C1 segment of cervical spinal cord (tissue), 14 donors: ENCODE data around the gene UQCRC2.
"Not testable (repeated sequence)": the region's sequence is repeated elsewhere in the genome, so short reads cannot be mapped to it uniquely, and the experiment has no call there.

Source experiments
- DNase-seq, 14 donors: peaks; one replicate each; lab custom pipeline; 2025; lab: John Stamatoyannopoulos, UW

The UQCRC2 gene

DNA sequence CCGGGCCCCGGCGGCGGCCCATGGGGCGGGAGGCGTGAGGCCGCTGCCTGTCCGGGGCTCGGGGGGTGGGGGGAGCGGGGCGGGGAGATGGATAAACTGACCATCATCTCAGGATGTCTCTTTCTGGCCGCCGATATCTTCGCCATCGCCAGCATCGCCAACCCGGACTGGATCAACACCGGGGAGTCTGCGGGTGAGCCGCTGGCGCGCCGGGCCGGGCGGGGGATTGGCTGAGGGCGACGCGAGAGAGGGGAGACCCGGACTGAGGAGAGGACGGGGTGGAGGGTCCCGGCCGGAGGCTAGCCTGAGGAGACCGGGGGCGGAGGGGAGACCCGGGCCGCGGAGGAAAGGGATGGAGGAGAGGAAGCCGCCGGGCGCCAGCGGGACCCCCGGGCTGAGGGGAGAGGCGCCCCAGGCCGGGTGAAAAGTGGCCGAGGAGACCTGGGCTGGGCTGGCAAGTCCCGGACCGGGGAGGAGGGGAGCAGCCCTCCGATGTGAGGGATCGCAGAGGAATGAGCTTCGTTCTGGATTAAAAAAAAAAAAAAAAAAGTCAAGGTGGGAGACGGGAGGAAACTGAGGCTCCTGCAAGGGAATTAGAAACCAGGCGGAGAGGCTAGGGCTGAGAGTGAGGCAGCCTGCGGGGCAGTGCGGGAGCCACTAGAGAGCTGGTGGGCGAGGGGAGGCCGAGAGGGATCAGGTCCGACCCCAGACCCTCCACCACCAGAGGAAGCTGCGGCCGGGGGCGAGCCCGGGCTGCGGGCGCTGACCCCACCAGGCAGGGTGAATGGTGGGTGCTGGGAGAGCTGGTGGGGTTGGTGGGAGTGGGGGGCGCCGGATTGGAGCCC lies 55.3 kb downstream of the UQCRC2 start:
- DNase-seq = peak in 3 of 14 donors; percentile 37 to 59 (median 54)

- no peak for DNase-seq
Measured at GRCh38 chr16:22010902-22011301, 57.7 kb downstream of the UQCRC2 start.

DNA sequence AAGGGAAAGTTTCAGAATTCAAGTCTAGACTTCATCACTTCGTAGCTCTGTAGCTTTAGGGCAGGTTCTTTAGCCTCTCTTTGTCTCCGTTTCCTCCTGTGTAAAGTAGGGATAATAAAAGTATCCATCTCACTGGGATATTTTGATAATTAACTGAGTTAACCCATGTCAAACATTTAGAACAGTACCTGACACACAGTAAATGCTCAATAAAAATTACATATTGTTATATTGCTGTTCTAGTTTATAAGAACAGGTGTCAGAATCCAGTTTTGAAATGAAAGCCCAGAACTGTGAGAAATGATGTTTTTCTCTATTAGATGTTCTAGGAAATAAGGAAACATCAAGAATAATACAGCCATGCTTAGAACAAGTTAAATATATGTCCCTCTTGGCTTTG lies 59.1 kb downstream of the UQCRC2 start:
- DNase-seq = no peak

DNA sequence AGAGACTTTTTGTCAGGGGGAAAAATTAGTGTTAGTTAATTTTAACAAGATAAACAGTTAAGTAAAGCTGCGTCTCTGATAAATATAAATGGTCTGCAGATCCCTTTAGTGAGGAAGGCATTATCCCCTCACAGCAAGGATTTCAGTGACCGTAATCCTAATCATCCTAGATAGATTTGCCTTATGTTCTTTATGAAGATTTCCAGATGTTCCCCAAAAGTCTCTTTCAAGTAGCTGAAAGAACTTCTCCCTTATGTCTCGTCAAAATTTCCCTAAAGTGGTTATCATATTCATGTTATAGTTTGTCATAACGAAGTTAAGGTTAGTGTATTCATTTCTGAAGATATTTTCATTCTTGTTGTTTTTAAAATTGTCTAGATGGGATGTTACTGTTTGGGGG lies 60.3 kb downstream of the UQCRC2 start:
- DNase-seq = no peak

DNA sequence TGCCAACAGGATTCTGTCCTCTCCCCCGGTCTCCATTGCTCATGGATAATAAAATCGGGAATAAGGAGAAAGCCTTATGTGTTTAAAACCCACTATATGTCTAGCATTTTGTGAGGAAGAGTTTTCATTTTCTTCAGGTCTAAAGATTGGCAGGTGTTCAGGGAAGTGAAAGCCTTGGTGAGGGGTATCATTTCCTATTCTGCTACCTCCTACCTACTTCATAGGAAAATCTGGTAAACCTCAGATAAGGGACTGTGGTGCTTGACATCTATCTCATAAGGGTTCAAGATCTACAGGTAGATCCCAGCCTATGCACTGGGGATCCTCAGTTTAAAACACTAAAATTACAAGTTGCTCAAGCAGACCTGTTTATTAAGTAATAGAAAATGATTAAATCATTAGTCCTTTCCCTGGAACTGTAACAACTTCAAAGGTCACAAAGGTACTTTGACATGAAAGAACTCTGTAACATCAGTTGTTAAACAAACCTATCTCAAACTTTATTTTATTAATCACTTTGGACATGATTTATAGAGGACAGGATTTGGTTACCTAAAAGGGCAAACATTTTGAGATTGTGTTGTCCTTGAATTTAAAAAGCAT lies 61.2 kb downstream of the UQCRC2 start:
- no peak for DNase-seq

GRCh38 chr16:22016927-22017326 lies 63.8 kb downstream of the UQCRC2 start:
- no peak for DNase-seq

DNA sequence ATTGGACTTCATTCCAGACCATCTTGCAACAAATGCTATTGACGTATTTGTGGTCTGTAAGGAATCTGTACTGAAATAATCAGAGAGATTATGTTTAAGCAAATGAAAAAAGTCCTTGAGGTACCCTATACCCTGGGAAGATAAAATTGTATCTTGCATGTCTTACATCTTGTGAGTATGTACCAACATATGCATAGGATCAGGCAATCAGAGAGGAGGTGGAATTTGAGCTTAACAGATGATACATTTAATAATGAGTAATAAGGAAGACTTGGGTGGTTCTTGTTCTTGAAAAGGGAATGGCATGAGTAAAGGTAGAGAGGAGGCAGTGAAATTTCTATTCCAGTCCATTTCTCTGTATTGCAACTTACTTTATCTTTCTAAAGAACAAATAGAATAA lies 65.4 kb downstream of the UQCRC2 start:
- DNase-seq = no peak

DNA sequence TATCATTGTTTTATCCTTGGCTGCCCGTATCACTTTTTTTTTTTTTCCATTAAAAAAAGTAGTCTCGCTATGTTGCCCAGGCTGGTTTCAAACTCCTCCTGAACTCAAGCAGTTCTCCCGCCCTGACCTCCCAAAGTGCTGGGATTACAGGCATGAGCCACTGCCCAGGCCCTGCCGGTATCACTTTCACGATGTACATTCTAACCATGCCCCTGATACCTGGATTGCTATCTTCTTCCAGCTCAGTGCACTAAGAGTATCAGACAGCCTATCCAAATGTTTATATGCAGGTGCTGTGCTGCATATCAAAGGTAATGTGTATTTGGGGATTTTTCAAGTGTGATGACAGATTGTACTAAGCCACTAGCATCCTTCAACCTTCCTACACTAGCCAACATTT lies 69.0 kb downstream of the UQCRC2 start:
- no peak for DNase-seq

GRCh38 chr16:22023505-22023904 lies 70.3 kb downstream of the UQCRC2 start:
- no peak for DNase-seq

DNA sequence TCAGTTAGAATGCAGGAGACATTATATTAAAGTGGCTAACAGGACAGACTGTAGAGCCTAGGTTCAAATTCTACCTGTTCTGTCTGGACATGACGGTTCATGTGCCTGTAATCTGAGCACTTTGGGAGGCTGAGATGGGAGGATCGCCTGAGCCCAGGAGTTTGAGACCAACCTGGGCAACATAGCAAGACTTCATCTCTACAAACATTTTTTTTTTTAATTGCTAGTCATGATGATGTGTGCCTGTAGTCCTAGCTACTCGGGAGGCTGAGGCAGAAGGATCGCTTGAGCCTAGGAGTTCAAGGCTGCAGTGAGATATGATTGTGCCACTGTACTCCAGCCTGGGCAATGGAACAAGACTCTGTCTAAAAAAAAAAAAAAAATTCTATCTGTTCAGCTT lies 71.6 kb downstream of the UQCRC2 start:
- DNase-seq = not testable (repeated sequence)

- DNase-seq = no peak
Measured at GRCh38 chr16:22027633-22028032, 74.5 kb downstream of the UQCRC2 start.

DNA sequence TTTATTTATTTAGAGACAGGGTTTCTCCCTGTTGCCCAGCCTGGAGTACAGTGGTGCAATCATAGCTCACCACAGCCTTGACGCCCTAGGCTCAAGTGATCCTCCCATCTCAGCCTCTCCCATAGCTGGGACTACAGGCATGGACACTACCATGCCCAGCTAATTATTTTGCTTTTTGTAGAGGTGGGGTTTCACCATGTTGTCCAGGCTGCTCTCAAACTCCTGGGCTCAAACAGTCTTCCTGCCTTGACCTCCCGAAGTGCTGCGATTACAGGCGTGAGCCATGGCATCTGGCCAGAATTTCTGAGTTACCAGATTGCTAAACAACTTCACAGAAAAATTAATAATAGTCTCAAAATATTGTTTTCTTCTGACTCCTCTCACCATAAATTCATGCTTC lies 76.5 kb downstream of the UQCRC2 start:
- DNase-seq = no peak

- DNase-seq = no peak
Measured at GRCh38 chr16:22030087-22030812, 77.1 kb downstream of the UQCRC2 start.

DNA sequence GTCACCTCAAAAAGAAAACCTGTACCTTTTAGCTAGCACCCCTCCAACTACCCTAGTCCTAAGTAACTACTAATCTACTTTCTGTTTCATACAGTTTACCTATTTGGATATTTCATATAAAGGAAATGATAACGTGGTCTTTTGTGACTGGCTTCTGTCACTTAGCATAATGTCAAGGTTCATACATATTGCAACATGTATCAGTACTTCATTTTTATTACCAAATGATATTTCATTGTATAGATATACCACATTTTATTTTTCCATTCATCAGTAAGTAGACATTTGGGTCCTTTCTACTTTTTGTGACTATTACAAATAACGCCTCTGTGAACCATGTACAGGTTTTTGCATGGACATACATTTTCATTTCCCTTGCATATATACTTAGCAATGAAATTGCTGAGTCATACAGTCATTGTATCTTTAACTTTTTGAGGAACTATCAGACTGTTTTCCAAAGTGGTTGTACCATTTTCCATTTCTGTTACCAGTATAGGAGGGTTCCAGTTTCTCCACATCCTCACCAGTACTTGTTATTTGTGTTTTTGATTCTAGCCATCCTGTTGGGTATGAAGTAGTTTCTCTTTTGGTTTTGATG lies 78.4 kb downstream of the UQCRC2 start:
- no peak for DNase-seq
